ENCODE measurements around the gene C1orf56.

C1orf56 gene

DNA sequence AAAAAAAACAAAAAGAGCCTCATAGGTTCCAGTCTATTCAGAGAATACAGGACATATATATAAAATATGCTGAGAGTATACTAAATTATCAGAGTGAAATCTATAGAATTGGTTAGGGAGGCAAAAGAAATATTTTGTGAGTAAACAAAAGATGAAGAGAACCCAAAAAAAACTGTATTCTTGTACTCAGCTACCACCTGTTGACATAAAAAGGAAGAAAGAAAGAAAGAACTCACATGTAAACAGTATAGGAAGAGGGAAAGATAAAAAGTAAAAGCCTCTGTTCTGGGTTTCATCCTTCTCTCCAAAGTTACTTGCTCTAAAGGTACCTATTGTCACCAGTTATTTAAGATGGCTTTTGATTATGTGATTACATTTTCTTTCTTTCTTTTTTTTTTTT is 21.1 kb upstream of the C1orf56 start:
- Histone ChIP-seq H3K36me3 (ENCODE audit: control insufficient read depth, insufficient read depth, low read length) (no peaks in the 10 kb centered on the region), H3K27me3 (ENCODE audit: control insufficient read depth, insufficient read depth, low read length) (no peaks in the 10 kb centered on the region), H3K4me3 (ENCODE audit: low read depth, low read length) (no peak overlapping the region), H3K9me3 (ENCODE audit: control insufficient read depth, low read length) (no peaks in the 10 kb centered on the region), H3K27ac (no peak overlapping the region), H3K9ac (no peak overlapping the region), H3K4me2 (ENCODE audit: low read length) (no peak overlapping the region), H3K79me2 (peaks cover 2% of the 10 kb centered on the region), H2AFZ (no peak overlapping the region), H3K4me1 (no peaks in the 10 kb centered on the region)
- TF ChIP-seq, protein P1, sequence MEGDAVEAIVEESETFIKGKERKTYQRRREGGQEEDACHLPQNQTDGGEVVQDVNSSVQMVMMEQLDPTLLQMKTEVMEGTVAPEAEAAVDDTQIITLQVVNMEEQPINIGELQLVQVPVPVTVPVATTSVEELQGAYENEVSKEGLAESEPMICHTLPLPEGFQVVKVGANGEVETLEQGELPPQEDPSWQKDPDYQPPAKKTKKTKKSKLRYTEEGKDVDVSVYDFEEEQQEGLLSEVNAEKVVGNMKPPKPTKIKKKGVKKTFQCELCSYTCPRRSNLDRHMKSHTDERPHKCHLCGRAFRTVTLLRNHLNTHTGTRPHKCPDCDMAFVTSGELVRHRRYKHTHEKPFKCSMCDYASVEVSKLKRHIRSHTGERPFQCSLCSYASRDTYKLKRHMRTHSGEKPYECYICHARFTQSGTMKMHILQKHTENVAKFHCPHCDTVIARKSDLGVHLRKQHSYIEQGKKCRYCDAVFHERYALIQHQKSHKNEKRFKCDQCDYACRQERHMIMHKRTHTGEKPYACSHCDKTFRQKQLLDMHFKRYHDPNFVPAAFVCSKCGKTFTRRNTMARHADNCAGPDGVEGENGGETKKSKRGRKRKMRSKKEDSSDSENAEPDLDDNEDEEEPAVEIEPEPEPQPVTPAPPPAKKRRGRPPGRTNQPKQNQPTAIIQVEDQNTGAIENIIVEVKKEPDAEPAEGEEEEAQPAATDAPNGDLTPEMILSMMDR (IDR thresholded peaks at IDR 0.05), result no peak

DNA sequence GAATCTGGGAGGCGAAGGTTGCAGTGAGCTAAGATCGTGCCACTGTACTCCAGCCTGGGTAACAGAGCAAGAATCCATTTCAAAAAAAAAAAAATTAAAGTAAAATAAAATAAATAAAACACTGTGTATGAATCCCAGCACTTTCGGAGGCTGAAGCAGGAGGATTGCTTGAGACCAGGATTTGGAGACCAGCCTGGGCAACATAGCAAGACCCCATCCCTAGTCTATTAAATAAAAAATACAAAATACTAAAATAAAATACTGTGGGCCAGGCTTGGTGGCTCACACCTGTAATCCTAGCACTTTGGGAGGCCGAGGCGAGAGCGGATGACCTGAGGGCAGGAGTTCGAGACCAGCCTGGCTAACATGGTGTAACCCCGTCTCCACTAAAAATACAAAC is 15.4 kb upstream of the C1orf56 start:
- no peak overlapping the region for H3K27ac ChIP-seq
- H3K4me2 ChIP-seq (ENCODE audit: low read length), result no peak overlapping the region
- no peaks in the 10 kb centered on the region for H3K36me3 ChIP-seq (ENCODE audit: control insufficient read depth, insufficient read depth, low read length)
- TF ChIP-seq, protein P1 (IDR thresholded peaks at IDR 0.05), result no peak
- no peaks in the 10 kb centered on the region for H3K9me3 ChIP-seq (ENCODE audit: control insufficient read depth, low read length)
- H3K4me1 ChIP-seq, result no peaks in the 10 kb centered on the region
- H3K9ac ChIP-seq, result no peak overlapping the region
- H3K4me3 ChIP-seq (ENCODE audit: low read depth, low read length), result no peak overlapping the region
- H3K79me2 ChIP-seq, result no peaks in the 10 kb centered on the region
- H3K27me3 ChIP-seq (ENCODE audit: control insufficient read depth, insufficient read depth, low read length), result no peaks in the 10 kb centered on the region
- no peak overlapping the region for H2AFZ ChIP-seq

DNA sequence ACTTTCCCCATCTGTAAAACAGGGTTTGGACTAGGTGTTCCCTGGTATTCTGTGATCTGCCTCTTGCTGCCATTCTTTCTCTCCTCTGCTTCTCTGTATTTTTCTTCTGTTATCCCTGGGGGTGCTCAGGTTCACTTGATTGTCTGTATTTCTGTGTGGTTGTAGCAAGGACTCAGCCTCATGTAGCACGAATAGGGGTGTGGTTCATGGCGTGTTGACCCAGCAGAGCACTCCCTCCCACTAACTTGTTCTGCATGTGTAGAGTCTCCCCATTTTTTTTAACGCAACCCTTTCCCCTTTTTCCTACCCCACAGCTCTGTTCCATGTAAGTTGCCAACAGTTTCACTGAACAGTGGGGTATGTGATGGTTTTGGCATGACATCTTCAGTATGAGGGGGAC is 12.4 kb upstream of the C1orf56 start:
- Histone ChIP-seq H3K27ac (no peak overlapping the region), H3K36me3 (ENCODE audit: control insufficient read depth, insufficient read depth, low read length) (no peaks in the 10 kb centered on the region), H3K9me3 (ENCODE audit: control insufficient read depth, low read length) (no peaks in the 10 kb centered on the region), H3K4me3 (ENCODE audit: low read depth, low read length) (no peak overlapping the region), H2AFZ (no peak overlapping the region), H3K4me1 (no peaks in the 10 kb centered on the region), H3K79me2 (no peaks in the 10 kb centered on the region), H3K9ac (no peak overlapping the region), H3K4me2 (ENCODE audit: low read length) (no peak overlapping the region), H3K27me3 (ENCODE audit: control insufficient read depth, insufficient read depth, low read length) (no peaks in the 10 kb centered on the region)
- TF ChIP-seq, protein P1 (IDR thresholded peaks at IDR 0.05), result no peak

DNA sequence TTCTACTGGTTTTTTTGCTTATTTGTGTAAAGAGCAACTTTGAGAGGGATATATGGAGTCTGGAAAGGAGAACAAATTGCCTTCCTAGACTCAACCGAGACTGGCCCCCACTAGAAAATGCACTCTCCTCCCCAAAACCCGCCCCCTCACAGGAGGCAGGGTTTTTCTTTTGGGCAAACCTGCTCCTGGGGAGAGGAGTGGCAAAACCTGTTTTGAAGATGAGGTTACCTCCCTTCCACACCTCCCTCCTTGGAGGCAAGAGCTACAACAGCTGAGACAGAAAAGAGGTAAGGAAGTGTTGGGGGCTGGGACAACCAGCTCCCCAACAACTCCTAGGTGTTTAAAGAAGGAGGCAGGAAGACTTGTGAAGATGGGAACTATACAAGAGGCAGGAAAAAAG is 11.2 kb upstream of the C1orf56 start, which contains the start of gene BNIPL:
Gene BNIPL (plus strand): TSS at position 231 of the 400 bp plus-strand sequence. CDS start 140 bp downstream, at position 371.
- no peaks in the 10 kb centered on the region for H3K79me2 ChIP-seq
- H3K27me3 ChIP-seq (ENCODE audit: control insufficient read depth, insufficient read depth, low read length), result no peaks in the 10 kb centered on the region
- H3K4me2 ChIP-seq (ENCODE audit: low read length), result peak within 1 kb of the TSS; percentile 66
- no peaks in the 10 kb centered on the region for H3K9me3 ChIP-seq (ENCODE audit: control insufficient read depth, low read length)
- H3K4me3 ChIP-seq (ENCODE audit: low read depth, low read length), result peak within 1 kb of the TSS; percentile 45
- H3K4me1 ChIP-seq, result no peaks in the 10 kb centered on the region
- H3K9ac ChIP-seq, result no peak within 1 kb of the TSS
- no peak within 1 kb of the TSS for H2AFZ ChIP-seq
- TF ChIP-seq, protein P1 (IDR thresholded peaks at IDR 0.05), result no peak
- H3K36me3 ChIP-seq (ENCODE audit: control insufficient read depth, insufficient read depth, low read length), result no peaks in the 10 kb centered on the region
- no peak within 1 kb of the TSS for H3K27ac ChIP-seq

DNA sequence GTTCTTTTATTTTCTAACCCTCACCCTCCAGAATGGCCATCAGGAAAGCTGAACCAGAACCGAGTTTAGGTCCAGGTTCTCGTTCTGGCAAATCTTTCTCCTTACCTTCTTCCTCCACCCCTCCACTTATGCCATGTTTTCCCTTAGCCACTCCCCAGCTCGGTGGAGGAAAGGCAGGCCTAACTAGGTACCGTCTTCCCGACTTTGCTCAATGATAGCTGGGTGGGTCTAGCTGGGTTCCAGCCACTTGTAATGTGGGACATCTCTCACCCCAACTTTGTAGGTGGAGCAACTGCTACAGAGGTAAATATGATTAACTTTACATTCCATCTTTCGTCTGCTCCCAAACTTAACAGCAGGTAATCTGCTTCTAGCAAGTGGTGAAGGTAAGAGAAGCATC is 10.5 kb upstream of the C1orf56 start:
- TF ChIP-seq, protein P1 (IDR thresholded peaks at IDR 0.05), result no peak
- Histone ChIP-seq H3K36me3 (ENCODE audit: control insufficient read depth, insufficient read depth, low read length) (no peaks in the 10 kb centered on the region), H3K4me3 (ENCODE audit: low read depth, low read length) (peak overlapping the region; percentile 45), H3K9me3 (ENCODE audit: control insufficient read depth, low read length) (no peaks in the 10 kb centered on the region), H3K79me2 (no peaks in the 10 kb centered on the region), H3K4me1 (no peaks in the 10 kb centered on the region), H2AFZ (no peak overlapping the region), H3K4me2 (ENCODE audit: low read length) (peak overlapping the region; percentile 66), H3K27me3 (ENCODE audit: control insufficient read depth, insufficient read depth, low read length) (no peaks in the 10 kb centered on the region), H3K27ac (no peak overlapping the region), H3K9ac (no peak overlapping the region)

Data from parathyroid adenoma (tissue), 2 donors.